AG10803 (cell line): ENCODE data around the gene NOLC1.

Experiments used
- DNase-seq: peaks from one replicate; pipeline ENCODE4 v3.0.0; 2010; ENCODE audit warnings: low read depth
- H3K4me3 ChIP-seq: 2 replicates; pipeline ENCODE4 v1.5.1; 2011; ENCODE audit warnings: mild to moderate bottlenecking, low read length, control low read depth
- TF ChIP-seq, protein P1 (sequence below): conservative IDR thresholded peaks from 2 replicates; pipeline ENCODE4 v1.5.1; 2011; ENCODE audit warnings: mild to moderate bottlenecking, low read length, control low read depth, inconsistent platforms

The NOLC1 gene

DNA sequence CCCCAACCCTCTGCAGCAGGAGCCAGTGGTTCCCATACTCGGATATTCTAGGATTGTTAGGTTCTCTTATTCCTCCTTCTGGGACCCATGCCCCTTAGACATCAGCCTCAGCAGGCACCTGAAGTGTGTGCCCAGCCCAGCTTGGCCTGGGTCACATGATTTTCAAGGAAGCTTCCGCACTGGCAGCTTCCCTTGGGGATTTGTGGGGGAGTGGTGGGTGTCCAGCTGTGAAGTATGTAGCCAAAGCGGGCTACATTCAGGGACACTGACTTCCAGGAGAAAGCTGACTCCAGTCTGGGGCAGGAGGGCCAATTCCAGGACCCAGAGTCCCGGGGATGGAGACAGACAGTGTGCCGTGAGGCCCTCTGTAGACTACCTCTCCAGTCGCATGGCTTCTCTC lies 33.3 kb upstream of the NOLC1 start:
- H3K4me3 ChIP-seq = peak overlapping the region; percentile 88
- TF ChIP-seq, protein P1, sequence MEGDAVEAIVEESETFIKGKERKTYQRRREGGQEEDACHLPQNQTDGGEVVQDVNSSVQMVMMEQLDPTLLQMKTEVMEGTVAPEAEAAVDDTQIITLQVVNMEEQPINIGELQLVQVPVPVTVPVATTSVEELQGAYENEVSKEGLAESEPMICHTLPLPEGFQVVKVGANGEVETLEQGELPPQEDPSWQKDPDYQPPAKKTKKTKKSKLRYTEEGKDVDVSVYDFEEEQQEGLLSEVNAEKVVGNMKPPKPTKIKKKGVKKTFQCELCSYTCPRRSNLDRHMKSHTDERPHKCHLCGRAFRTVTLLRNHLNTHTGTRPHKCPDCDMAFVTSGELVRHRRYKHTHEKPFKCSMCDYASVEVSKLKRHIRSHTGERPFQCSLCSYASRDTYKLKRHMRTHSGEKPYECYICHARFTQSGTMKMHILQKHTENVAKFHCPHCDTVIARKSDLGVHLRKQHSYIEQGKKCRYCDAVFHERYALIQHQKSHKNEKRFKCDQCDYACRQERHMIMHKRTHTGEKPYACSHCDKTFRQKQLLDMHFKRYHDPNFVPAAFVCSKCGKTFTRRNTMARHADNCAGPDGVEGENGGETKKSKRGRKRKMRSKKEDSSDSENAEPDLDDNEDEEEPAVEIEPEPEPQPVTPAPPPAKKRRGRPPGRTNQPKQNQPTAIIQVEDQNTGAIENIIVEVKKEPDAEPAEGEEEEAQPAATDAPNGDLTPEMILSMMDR = no peak
- peak; percentile 48 for DNase-seq

DNA sequence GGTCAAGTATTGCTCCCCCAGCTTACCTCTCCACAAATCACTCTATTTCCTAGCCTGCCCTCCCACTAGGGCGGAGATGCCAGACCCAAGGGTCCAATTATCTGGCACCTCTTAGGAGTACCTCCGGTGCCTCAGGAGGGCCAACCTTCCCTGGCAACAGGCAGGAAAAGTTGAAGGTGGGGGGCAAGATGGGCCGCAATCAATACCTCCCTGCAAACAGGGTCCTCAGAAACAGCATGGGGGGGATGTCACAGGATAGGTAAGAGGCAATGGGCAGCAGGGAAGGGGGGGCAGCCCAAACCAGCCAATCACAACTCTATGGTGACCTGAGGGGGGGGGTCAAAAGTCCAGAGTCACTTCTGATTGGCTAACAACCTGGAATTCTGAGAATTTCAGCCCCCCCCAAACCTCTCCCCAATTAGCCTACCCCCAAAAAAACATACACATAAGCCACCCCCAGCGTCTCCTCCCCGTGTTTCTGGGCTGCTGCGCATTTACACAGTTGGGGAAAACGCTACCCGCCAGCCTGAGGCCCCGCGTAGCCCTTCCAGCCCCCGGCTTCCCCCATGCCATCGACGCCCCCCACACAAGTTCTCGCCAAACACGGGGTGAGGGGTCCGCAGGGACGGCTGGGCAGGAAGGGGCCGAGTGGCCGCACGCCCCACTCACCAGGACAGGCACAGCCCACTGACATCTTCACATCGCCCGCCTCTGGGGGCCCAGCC lies 32.6 kb upstream of the NOLC1 start:
- DNase-seq = peak; percentile 88
- TF ChIP-seq, protein P1 = no peak
- H3K4me3 ChIP-seq = peak overlapping the region; percentile 88

DNA sequence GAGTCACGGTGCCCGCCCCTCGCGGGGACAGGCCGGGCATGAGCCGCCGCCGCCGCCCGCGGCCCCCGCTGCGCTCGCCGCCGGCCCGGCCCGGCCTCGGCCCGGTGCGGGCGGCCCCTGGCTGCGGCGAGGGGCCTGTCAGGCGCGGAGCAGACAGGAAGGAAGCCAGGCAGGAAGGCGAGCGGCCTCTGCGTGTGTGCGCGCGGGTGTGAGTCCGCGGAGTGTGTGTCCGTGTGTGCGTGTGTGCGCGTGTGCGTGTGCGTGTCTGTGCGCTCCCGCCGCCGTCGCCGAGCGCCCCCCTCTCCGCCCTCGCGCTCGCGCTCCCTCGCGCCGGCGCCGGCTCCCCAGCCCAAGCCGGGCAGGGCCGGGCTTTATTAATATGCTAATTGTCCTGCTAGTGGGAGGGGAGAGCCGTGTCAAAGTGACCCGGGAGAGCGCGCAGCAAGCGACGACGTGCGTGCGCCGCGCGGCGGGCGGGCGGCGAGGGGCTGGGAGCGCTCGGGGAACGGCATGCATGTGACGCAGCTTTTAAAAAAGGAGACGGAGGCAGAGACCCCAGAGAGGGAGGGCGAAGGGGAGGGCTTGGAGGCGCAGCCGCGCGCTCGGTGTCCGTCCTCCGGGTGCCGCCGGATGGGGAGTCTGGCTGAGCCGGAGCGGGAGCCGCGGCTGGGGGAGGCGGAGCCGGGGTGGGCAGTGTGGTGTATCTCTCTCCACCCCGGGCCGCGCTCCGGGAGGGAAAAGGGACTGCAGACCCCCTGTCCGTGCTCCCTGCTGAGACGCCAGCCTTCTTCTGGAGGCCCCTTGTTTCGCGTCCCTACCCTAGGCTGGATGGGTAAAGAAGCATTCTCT lies 31.8 kb upstream of the NOLC1 start, which contains the start of gene LDB1:
TSS of gene LDB1 (minus strand) at position 227 of the 849 bp plus-strand sequence. CDS start 258 bp downstream, outside the sequence.
- DNase-seq = peak; percentile 79
- TF ChIP-seq, protein P1 = no peak
- peak within 1 kb of the TSS; percentile 88 for H3K4me3 ChIP-seq

DNA sequence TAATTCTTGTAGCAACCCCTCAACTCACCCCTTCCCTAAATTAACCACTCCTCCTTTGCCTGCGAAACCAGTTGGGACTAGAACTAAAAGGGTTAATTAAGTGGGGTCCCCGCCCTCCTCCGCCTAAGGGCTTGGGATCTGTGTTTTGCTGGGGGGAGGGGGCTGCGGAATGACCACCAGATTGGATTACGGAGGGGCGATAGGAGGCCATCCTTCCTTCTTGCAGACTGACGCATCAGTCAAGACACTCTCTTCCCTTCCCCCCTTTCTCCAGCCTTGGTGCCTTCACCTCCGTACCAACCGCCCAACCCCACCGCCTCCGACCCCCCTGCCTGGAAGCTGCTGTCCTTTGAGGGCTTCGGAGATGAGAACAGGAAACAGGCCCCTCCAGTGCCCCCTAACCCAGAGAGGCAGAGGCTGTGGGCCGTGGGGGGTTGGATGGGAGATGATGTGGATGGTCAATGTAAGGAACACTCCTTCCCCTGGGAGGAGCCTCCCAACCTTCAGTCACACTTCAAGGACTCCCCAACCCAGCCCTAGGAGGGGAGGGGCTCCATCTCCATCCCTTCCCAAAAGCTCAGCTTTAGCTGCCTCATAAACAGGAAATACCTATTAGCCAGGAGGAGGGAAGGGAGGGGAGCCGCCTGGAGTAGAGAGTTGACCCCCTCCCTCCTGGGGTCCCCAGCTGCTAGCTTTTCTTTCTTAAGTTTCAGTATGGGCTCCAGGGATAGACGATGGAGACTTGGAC lies 31.0 kb upstream of the NOLC1 start:
- TF ChIP-seq, protein P1 = no peak
- H3K4me3 ChIP-seq = peak overlapping the region; percentile 88
- peak; percentile 84 for DNase-seq

DNA sequence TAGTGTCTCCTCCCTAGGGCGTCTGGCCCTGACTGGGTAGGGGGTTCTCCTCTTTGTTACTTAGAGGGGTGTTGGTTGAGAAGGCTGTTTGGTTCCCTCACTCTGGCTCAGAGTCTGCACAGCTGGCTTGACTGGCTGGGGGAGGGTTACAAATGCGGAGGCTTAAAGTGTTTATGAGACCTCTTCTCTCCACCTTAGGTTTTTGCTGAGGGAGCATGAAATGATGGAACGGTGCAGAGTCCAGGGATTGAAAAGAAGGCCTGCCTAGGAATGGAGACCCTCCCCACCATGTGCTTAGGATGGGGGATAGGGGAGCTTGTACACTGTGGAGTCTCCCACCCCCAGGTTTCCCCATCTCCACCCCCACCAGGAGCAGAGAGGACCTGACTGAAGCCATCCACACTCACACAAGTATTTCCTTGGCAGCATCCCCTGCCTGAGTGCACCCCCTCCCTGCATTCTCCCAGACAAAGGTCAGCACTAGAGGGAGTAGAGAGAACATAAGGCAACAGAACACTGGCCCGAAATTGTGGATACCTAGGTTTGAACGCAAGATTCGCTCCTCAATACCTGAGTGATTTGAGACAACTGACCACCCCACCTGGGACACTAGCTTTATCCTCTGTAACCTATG lies 30.3 kb upstream of the NOLC1 start:
- TF ChIP-seq, protein P1 = peak; percentile 49
- H3K4me3 ChIP-seq = peak overlapping the region; percentile 88
- peak; percentile 49 for DNase-seq

DNA sequence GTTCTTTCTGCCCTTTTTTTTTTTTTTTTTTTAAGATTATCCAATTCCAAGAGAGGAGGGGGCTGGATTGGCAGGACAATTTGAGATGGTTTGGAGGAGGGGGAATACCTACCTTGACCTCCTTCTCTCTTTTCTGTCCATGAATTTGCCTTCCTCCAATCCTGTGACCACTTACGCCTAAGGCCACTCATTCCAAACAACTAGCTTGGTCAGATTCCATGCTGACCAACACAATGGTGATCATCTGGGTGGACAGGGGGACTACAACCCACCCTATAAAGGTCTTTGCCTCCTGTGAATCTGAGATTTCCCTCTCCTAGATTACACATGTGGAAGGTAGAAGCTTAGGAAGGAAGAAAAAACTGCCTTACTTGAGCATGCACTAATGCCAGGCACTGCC lies 29.7 kb upstream of the NOLC1 start:
- TF ChIP-seq, protein P1 = no peak
- no peak overlapping the region for H3K4me3 ChIP-seq
- DNase-seq = no peak
